Fibroblast of skin of abdomen (primary cell): ENCODE results near the gene TRIM51. TPM values are rescaled to one million over a fixed set of nuclear protein-coding genes. Genes with fewer than 3 reads are reported as not detected.
"Not testable (repeated sequence)": the region's sequence is repeated elsewhere in the genome, so short reads cannot be mapped to it uniquely, and the experiment has no call there.

Experiments
- DNase-seq: peaks from one replicate; pipeline ENCODE4 v3.0.0-alpha.2; 2013
- polyA plus RNA-seq, 2 experiments: library from polyadenylated mRNA; unstranded; fragments of 120-200 nt; gene quantifications; one replicate each; pipeline ENCODE4 v1.2.1, GENCODE V29; 2013; ENCODE audit not compliant: insufficient read length in 2 of 2

The TRIM51 gene, protein sequence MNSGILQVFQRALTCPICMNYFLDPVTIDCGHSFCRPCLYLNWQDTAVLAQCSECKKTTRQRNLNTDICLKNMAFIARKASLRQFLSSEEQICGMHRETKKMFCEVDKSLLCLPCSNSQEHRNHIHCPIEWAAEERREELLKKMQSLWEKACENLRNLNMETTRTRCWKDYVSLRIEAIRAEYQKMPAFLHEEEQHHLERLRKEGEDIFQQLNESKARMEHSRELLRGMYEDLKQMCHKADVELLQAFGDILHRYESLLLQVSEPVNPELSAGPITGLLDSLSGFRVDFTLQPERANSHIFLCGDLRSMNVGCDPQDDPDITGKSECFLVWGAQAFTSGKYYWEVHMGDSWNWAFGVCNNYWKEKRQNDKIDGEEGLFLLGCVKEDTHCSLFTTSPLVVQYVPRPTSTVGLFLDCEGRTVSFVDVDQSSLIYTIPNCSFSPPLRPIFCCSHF
- polyA plus RNA-seq (2013, experiment 1 of 2; ENCODE audit: insufficient read length): not detected
- not detected for polyA plus RNA-seq (2013, experiment 2 of 2; ENCODE audit: insufficient read length)

DNA sequence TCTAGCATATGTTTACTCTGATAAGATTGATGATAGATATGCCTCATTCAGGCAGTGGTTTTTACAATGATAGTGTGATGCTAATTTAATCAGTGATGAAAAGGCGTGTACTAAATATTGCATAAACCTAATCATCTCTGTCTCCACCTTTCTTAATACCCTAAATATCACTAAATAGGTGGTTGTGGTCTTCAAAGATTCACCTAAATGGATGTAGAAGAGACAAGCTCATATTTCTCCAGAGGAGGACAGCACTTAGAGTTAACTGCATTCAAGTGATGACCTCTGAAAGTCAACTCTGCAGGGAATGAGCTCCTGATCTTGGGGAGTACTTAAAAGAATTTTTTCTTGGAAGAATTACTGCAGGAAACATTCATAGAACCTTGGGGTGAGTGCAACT lies at the start of gene TRIM51:
TSS of gene TRIM51 (plus strand) at position 301 of the 400 bp plus-strand sequence. CDS start 2,132 bp downstream, outside the sequence.
- not testable (repeated sequence) for DNase-seq

GRCh38 chr11:55838452-55838851 lies 44.6 kb upstream of the TRIM51 start, which contains the start of gene OR5D16:
Gene OR5D16, plus strand, starts transcription at chr11:55838752. Its CDS starts 0 bp downstream, at chr11:55838752.
- no peak for DNase-seq

DNA sequence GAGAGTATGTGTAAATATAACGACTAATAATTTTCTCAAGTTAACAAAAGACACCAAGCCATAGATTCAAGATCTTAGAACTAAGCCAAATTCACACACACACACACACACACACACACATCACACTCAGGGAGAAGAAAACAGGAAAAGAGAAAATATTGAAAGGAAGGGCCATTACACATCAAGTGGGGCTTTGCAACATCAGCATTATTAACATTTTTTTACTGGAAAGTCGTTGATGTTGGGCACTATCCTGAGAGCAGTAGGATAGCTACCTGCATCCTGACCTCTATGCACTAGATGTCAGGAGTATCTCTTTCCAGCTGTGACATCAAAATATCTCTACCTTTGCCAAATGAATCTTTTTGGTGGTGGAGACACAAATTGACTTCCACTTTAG lies 35.6 kb upstream of the TRIM51 start:
- DNase-seq: no peak

DNA sequence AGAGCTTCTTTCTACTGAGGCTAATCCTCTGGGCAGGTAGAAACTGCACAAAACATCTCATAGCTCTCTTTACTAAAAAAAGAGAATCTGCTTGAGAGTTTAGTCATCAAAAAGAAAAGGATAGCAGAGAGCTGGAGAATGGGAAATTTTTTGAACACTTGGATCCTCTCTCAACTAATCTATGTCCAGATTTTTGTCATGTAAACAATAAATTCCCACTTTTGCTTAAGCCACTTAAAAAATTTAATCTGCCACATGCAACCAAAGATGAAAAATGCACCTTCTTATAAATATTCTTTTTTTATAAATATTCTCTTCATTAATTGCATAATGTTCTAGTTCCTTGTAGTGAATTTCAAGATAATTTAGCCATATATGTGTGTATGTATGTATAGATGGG lies 34.1 kb upstream of the TRIM51 start:
- no peak for DNase-seq

DNA sequence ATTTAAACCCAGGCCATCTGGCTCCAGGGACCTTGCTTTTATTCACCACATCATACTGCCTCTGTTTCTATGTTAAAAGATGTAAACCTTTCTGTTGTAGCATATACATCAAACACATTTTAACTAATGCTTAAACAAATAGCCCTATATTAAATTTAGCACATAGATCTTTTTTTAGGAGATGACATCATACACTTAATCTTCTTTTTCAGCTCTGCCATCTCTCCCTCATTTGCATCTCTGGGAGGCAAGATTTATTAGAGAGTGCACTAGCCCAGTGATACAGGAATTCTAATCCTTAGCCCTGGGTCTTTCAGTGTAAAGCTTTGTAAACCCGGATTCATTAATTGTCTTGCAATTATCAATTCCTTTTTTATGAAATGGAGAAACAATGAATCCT lies 31.0 kb upstream of the TRIM51 start:
- no peak for DNase-seq

DNA sequence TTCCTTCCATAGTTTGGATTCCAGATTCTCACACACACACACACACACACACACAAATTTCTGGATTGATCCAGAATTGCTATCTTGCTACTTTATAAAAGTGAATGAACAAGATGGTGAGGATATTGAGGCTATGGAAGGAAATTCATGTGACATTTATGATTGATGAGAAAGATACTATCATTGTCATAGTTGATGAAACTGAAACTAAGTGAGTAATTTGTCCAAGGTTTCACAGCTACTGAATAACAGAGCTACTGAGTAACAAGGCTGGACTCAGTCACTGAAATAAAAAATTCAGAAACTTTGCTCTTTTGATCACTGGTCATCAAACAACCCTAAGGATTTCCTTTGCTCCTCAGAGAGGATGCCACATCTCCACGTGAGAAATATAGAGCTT lies 28.4 kb upstream of the TRIM51 start:
- no peak for DNase-seq

DNA sequence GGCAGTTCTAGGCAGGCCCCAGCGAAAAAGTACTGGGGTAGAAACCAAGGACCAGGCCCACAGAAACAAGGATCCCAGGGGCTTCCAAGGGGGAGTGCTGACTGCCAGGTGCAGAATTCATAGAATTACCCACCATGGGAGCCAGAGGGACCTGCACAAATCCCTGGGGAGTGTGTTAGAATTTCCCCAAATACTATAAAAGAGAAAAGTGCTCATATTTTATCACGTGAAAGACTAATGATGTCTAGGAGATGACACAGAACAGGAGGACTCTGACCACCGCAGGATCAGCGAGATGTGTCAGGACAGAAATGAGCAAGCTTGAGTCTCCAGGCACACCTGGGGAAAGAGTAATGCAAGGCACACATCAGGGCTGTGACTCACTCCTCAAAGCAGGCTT lies 15.7 kb upstream of the TRIM51 start:
- DNase-seq: not testable (repeated sequence)

- not testable (repeated sequence) for DNase-seq
These were observed 10.4 kb upstream of the TRIM51 start for GRCh38 chr11:55872731-55873130.

DNA sequence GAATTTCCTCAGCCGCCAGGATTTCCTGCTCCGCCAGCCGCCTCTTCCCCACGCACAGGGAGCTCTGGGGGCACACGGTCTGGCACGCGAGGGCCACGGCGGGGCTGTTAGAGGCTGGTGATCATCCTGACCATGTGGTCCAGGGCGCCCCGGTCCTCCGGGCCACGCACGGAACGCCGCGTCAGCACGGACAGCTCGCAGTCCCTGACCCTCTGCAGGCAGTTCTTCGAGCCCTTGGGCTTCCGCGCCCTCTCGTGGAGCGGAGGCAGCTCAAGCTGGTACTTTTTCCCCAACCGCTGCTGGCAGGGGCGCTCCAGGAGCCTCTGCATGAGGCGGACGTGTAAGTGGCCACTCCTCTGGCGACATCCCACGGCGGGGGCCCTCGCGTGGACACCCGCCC lies 10.0 kb upstream of the TRIM51 start:
- DNase-seq: not testable (repeated sequence)

DNA sequence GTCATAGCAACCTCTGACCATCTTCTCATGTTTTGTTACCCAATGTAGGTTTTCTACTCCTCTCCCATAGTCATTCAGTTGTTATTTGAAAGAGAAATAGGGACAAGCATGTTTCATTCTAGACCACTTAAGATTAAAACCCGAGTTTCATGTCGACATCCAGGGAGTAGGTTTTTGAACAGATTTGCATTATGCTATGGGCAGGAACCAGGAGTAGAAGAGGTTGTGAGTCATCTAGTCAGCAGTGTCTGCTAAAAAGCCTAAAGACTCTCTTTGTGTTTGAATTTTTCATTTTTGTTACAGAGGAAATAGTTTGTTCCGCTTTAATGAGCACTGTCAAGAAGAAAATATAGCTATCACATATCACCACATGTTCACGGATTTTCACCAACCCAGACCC lies 1.9 kb downstream of the TRIM51 start:
- DNase-seq: not testable (repeated sequence)

DNA sequence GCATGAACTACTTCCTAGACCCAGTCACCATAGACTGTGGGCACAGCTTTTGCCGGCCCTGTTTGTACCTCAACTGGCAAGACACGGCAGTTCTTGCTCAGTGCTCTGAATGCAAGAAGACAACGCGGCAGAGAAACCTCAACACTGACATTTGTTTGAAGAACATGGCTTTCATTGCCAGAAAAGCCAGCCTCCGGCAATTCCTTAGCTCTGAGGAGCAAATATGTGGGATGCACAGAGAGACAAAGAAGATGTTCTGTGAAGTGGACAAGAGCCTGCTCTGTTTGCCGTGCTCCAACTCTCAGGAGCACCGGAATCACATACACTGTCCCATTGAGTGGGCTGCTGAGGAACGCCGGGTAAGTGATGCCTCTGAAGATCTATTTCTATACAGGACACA lies 2.4 kb downstream of the TRIM51 start:
- DNase-seq: not testable (repeated sequence)

- DNase-seq: no peak
These were observed 12.1 kb downstream of the TRIM51 start for GRCh38 chr11:55895216-55895615.

DNA sequence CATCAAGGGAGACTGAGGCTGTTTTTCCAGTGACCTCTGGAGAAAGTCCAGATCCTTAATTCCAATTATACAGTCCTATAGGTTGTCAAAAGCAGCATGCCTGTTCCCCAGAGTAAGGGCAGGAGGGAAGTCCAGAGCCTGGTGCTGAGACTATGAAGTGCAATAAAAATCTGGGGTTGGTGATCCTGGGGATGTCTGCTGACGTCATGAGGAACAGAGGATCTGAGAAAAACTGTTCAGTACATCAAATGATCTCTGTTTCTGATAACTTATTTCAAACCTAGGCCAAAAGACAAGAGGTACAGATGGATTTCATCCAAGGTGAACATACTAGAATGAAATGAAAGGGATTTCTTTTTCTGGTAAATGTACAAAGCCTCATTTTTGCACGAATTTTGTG lies 19.2 kb downstream of the TRIM51 start:
- no peak for DNase-seq

DNA sequence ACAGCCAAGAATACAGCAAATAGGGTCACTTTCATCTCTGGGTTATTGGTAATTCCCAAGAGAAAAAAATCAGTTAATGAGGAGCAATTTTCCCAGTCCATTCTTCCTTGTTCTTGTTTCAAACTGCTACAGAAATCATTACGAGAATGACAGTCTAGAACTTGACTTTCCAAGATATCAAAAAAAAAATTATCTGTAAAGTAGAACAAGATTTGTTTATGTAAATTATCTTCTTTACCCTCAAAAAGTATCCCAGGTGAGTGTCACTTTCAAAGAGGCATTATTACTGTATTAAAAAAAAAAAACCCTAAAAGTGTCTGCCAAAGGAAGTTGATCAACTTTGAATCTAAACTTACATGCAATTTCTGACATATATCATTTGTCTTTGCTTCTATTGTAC lies 31.4 kb downstream of the TRIM51 start, which contains the start of gene OR5W2:
TSS of gene OR5W2 (minus strand) at position 101 of the 400 bp plus-strand sequence. CDS start at position 101, 0 bp downstream.
- DNase-seq: no peak

GRCh38 chr11:55920537-55920936 lies 37.4 kb downstream of the TRIM51 start:
- DNase-seq: no peak

DNA sequence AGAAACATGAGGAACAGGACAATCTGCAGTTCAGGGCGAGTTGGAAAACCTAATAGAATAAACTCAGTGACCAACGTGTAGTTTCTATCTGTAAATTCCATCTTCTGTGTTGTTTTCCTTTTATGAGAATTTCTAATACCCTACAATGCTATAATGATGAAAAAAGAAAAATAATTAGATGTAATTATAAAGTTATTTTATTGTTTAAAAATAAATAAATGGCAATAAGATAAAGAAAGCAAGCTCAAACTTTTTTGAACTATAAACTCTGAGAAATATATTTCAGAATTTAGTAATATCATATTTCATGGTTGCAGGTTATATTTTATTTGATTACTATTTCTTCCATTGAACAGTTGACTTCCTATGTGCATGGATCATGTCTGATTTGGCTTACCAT lies 53.2 kb downstream of the TRIM51 start, which contains the start of gene OR5I1:
TSS of gene OR5I1 (minus strand) at position 101 of the 400 bp plus-strand sequence. CDS start at position 101, 0 bp downstream.
- no peak for DNase-seq
